HL-60 (cell line): ENCODE data around the gene TUFM.
"Not testable (repeated sequence)": the region's sequence is repeated elsewhere in the genome, so short reads cannot be mapped to it uniquely, and the experiment has no call there.

Experiments
- DNase-seq, 2 experiments: peaks; one replicate each; pipeline ENCODE4 v3.0.0-alpha.2; 2010 to 2020; ENCODE audit warnings: low read depth in 1 of 2, low spot score in 1 of 2
- H3K27ac ChIP-seq: fragments of 250-450 bp; sonication (Bioruptor Pico); replicated peaks from 2 replicates; pipeline ENCODE4 v1.5.1; 2020; ENCODE audit warnings: mild to moderate bottlenecking, moderate library complexity
- H3K27me3 ChIP-seq: fragments of 250-450 bp; sonication (Bioruptor Pico); 2 replicates; pipeline ENCODE4 v1.5.1; 2021; ENCODE audit warnings: mild to moderate bottlenecking, moderate library complexity; ENCODE audit not compliant: insufficient read depth, poor library complexity, severe bottlenecking
- H3K4me3 ChIP-seq: replicated peaks from 2 replicates; pipeline ENCODE4 v1.5.1; 2011; ENCODE audit warnings: mild to moderate bottlenecking, control low read depth, low read length; ENCODE audit not compliant: insufficient read depth
- GABPA ChIP-seq: IDR thresholded peaks from 2 replicates; pipeline ENCODE4 v1.6.1; 2012; ENCODE audit warnings: low read depth
- POLR2AphosphoS5 ChIP-seq: IDR thresholded peaks from 2 replicates; pipeline ENCODE4 v1.6.1; 2012; ENCODE audit warnings: low read depth
- SPI1 ChIP-seq: IDR thresholded peaks from 2 replicates; pipeline ENCODE4 v1.6.1; 2012; ENCODE audit warnings: low read depth, mild to moderate bottlenecking, borderline replicate concordance
- long read RNA-seq: library from polyadenylated mRNA; unstranded; transcript quantifications from one replicate; pipeline ENCODE4 v2.0.0, GENCODE V29; 2020
- TF ChIP-seq, protein P1 (sequence below): IDR thresholded peaks from one replicate; pipeline ENCODE4 v1.5.1; 2011; ENCODE audit warnings: low read length, control low read depth, inconsistent platforms; ENCODE audit not compliant: insufficient read depth
- TF ChIP-seq, protein P2 (sequence below): IDR thresholded peaks from 2 replicates; pipeline ENCODE4 v1.6.1; 2012; ENCODE audit warnings: low read depth; ENCODE audit not compliant: insufficient replicate concordance

The TUFM gene
- long read RNA-seq, transcript TUFM-201 (10 exons, 2,071 nt), result major isoform, 5,635 of 5,896 reads
- long read RNA-seq, partial matches to known transcripts, result 30 of 5,896 reads
- long read RNA-seq, other reads (novel, unspliced or antisense), result 231 of 5,896 reads

GRCh38 chr16:28846080-28846932 lies at the start of gene TUFM:
TSS of gene TUFM (minus strand) at chr16:28846348. CDS start at chr16:28846269, 79 bp downstream.
- Histone ChIP-seq H3K4me3 (peak within 1 kb of the TSS; percentile 99), H3K27me3 (no peaks in the 10 kb centered on the region), H3K27ac (peak within 1 kb of the TSS; percentile 88)
- TF ChIP-seq SPI1 (peak; percentile 61; the same call in 1 of the 2 replicates), POLR2AphosphoS5 (peak; percentile 83), GABPA (peak; percentile 99)
- TF ChIP-seq, protein P1, sequence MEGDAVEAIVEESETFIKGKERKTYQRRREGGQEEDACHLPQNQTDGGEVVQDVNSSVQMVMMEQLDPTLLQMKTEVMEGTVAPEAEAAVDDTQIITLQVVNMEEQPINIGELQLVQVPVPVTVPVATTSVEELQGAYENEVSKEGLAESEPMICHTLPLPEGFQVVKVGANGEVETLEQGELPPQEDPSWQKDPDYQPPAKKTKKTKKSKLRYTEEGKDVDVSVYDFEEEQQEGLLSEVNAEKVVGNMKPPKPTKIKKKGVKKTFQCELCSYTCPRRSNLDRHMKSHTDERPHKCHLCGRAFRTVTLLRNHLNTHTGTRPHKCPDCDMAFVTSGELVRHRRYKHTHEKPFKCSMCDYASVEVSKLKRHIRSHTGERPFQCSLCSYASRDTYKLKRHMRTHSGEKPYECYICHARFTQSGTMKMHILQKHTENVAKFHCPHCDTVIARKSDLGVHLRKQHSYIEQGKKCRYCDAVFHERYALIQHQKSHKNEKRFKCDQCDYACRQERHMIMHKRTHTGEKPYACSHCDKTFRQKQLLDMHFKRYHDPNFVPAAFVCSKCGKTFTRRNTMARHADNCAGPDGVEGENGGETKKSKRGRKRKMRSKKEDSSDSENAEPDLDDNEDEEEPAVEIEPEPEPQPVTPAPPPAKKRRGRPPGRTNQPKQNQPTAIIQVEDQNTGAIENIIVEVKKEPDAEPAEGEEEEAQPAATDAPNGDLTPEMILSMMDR, result peak; percentile 68
- TF ChIP-seq, protein P2, sequence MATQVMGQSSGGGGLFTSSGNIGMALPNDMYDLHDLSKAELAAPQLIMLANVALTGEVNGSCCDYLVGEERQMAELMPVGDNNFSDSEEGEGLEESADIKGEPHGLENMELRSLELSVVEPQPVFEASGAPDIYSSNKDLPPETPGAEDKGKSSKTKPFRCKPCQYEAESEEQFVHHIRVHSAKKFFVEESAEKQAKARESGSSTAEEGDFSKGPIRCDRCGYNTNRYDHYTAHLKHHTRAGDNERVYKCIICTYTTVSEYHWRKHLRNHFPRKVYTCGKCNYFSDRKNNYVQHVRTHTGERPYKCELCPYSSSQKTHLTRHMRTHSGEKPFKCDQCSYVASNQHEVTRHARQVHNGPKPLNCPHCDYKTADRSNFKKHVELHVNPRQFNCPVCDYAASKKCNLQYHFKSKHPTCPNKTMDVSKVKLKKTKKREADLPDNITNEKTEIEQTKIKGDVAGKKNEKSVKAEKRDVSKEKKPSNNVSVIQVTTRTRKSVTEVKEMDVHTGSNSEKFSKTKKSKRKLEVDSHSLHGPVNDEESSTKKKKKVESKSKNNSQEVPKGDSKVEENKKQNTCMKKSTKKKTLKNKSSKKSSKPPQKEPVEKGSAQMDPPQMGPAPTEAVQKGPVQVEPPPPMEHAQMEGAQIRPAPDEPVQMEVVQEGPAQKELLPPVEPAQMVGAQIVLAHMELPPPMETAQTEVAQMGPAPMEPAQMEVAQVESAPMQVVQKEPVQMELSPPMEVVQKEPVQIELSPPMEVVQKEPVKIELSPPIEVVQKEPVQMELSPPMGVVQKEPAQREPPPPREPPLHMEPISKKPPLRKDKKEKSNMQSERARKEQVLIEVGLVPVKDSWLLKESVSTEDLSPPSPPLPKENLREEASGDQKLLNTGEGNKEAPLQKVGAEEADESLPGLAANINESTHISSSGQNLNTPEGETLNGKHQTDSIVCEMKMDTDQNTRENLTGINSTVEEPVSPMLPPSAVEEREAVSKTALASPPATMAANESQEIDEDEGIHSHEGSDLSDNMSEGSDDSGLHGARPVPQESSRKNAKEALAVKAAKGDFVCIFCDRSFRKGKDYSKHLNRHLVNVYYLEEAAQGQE, result peak; percentile 61
- DNase-seq, result peak; percentile 96 to 99

- H3K27ac ChIP-seq, result no peak overlapping the region
- no peaks in the 10 kb centered on the region for H3K27me3 ChIP-seq
- H3K4me3 ChIP-seq, result no peak overlapping the region
- no peak for DNase-seq
- TF ChIP-seq GABPA (no peak), SPI1 (no peak)
Measured at GRCh38 chr16:28895609-28896008, 49.5 kb upstream of the TUFM start.

DNA sequence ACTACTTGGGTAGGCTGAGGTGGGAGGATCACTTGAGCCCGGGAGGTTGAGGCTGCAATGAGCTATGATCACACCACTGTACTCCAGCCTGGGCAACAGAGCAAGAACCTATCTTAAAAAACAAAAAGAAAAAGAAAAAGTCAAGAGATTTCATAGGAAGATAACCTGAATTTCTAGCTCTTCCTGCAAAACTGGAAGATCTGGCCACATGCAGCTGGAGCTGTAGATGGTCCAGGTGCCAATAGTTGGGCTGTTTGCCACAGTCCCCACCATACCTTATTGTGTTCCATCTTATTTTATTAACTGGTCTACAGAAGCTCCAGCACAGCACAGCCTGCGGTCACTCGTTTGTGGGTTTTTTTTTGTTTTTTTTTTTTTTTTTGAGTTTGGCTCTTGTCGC lies 47.1 kb upstream of the TUFM start:
- no peak for DNase-seq
- Histone ChIP-seq H3K4me3 (no peak overlapping the region), H3K27ac (no peak overlapping the region), H3K27me3 (no peaks in the 10 kb centered on the region)
- no peak for TF ChIP-seq SPI1
- TF ChIP-seq, protein P1, result no peak

DNA sequence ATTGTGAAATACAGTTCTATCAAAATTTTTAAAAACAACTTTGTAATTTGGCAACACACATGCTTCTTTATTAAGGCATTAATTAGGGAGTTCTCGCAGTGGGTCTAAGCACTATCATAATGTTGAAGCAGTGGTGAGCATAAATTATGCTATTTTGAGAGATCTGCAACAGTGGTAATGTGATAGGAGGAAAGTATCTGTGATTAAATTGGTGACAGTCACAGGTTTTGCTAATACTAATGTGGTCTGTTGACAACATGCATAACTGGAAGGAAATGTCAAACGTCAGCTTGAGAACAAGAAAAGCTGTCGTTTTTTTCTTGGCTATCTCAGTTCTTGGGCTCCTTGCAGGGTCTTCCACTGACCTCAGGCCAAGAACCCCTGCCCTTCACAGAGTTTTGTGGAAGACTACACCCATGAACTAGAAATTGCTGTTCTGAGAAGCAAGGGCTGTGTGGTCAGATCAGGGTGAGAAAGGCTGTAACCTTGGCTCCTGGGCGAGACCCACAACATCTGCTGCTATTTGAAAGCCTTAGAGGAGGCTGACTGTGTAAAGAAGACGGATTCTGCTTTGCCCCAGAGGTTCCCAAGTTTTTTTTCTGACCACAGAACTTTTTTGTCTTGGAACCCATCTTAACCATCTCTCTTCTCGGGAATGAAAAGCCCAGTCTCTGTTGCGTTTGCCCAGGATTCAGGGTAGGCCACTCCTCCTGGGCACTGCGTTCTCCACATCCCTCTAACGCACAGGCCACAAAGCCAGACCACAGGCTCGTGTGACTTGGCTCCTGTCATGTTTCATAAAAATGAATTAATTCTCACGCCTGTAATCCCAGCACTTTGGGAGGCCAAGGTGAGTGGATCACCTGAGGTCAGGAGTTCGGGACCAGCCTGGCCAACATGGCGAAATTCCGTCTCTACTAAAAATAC lies 46.1 kb upstream of the TUFM start:
- Histone ChIP-seq H3K27ac (no peak overlapping the region), H3K4me3 (no peak overlapping the region), H3K27me3 (no peaks in the 10 kb centered on the region)
- TF ChIP-seq POLR2AphosphoS5 (no peak), GABPA (no peak), SPI1 (no peak)
- TF ChIP-seq, protein P2, result no peak
- TF ChIP-seq, protein P1, result no peak
- DNase-seq, result no peak

- not testable (repeated sequence) for H3K4me3 ChIP-seq, H3K27ac ChIP-seq, DNase-seq, H3K27me3 ChIP-seq
Measured at GRCh38 chr16:28890355-28890754, 44.2 kb upstream of the TUFM start.
